ENCODE results near the gene SLC43A1. TPM values are rescaled to one million over a fixed set of nuclear protein-coding genes. Genes with fewer than 3 reads are reported as not detected.

Gene SLC43A1
- total RNA-seq, 1 experiment from 2014 or later, result 11.8 TPM

GRCh38 chr11:57506522-57506921, 9.0 kb downstream of the SLC43A1 start:
- CTCF ChIA-PET, result interaction anchor here (4.7 kb wide), 1 partner anchor 14 kb away, joined by 25 read pairs; no protein-coding TSS in a partner anchor
- H3K4me3 ChIP-seq (replicated peaks in 1 of 2; ENCODE audit: low read depth in 1 of 2, low read length in 2 of 2), result no peak overlapping the region

GRCh38 chr11:57504511-57504910, 11.0 kb downstream of the SLC43A1 start:
- peaks cover 6 to 13% of the 10 kb centered on the region in 2 experiments; a peak in 3 of 4 replicates for H3K4me1 ChIP-seq (ENCODE audit: control insufficient read depth in 1 of 2, insufficient read depth in 2 of 2, low read length in 2 of 2)
- no peaks in the 10 kb centered on the region for H3K79me2 ChIP-seq (ENCODE audit: insufficient read depth, low read length)
- ATAC-seq, result no peak
- DNase-seq (ENCODE audit: low read depth, low spot score), result no peak
- no peak overlapping the region for H3K27ac ChIP-seq (ENCODE audit: low read depth, low read length)
- CTCF ChIA-PET, result interaction anchor here (4.7 kb wide), 1 partner anchor 12 kb away, joined by 25 read pairs; no protein-coding TSS in a partner anchor
- H3K9me3 ChIP-seq (ENCODE audit: control insufficient read depth in 1 of 2, insufficient read depth in 1 of 2, low read depth in 1 of 2, low read length in 2 of 2), result no peaks in the 10 kb centered on the region
- H2AFZ ChIP-seq (ENCODE audit: low read depth, low read length, poor library complexity, severe bottlenecking), result no peak overlapping the region
- no peak overlapping the region for H3K4me3 ChIP-seq (replicated peaks in 1 of 2; ENCODE audit: low read depth in 1 of 2, low read length in 2 of 2)
- RAD21 ChIA-PET (ENCODE audit: low non-redundant PET in 1 of 2, low total read pairs in 2 of 2, uncharacterized antibody in 2 of 2, unreplicated experiment in 2 of 2), result no interaction called here
- BruUV-seq (replicated peaks), result no TSS peak
- no peak overlapping the region for H3K9ac ChIP-seq (ENCODE audit: low read length)
- POLR2A ChIA-PET, result no interaction called here
- intact Hi-C loops (cut with micrococcal nuclease), result no loop called here
- no peaks in the 10 kb centered on the region for H3K36me3 ChIP-seq (ENCODE audit: control insufficient read depth in 1 of 2, insufficient read depth in 2 of 2, low read length in 2 of 2)
- TF ChIP-seq CEBPB (IDR thresholded peaks at IDR 0.05; ENCODE audit: low read depth) (no peak), CTCF (IDR thresholded peaks at IDR 0.05 in 2 of 3, conservative IDR thresholded peaks at IDR 0.05 in 1 of 3; ENCODE audit: borderline replicate concordance in 1 of 3, insufficient read depth in 1 of 3, low read depth in 2 of 3, low read length in 2 of 3) (no peak), EZH2phosphoT487 (IDR thresholded peaks at IDR 0.05; ENCODE audit: borderline replicate concordance) (no peak), ATF3 (IDR thresholded peaks at IDR 0.05) (no peak), FOSL1 (IDR thresholded peaks at IDR 0.05; ENCODE audit: low read depth) (no peak), CBX3 (IDR thresholded peaks at IDR 0.05; ENCODE audit: low read depth) (no peak), EGR1 (IDR thresholded peaks at IDR 0.05; ENCODE audit: low read depth) (no peak), ELF1 (IDR thresholded peaks at IDR 0.05; ENCODE audit: borderline replicate concordance, low read depth) (no peak), SRF (IDR thresholded peaks at IDR 0.05; ENCODE audit: low read depth) (no peak), ZNF274 (IDR thresholded peaks at IDR 0.05; ENCODE audit: low read depth, low read length) (no peak), RAD21 (IDR thresholded peaks at IDR 0.05; ENCODE audit: low read depth) (no peak), MAX (IDR thresholded peaks at IDR 0.05) (no peak), ZFX (IDR thresholded peaks at IDR 0.05) (no peak), JUND (IDR thresholded peaks at IDR 0.05) (no peak), POLR2A (IDR thresholded peaks at IDR 0.05; ENCODE audit: borderline replicate concordance, extremely low read depth, insufficient read depth, insufficient read length) (no peak)
- no peaks in the 10 kb centered on the region for H3K9me2 ChIP-seq (ENCODE audit: insufficient read depth)
- no peak overlapping the region for H3K4me2 ChIP-seq (ENCODE audit: low read length)
- H4K20me1 ChIP-seq (ENCODE audit: insufficient read depth), result no peaks in the 10 kb centered on the region
- no peaks in the 10 kb centered on the region for H3K27me3 ChIP-seq (ENCODE audit: insufficient read depth, low read length)

More at GRCh38 chr11:57506522-57506921, 9.0 kb downstream of the SLC43A1 start:
- TF ChIP-seq ELF1 (IDR thresholded peaks at IDR 0.05; ENCODE audit: borderline replicate concordance, low read depth) (no peak), EZH2 (IDR thresholded peaks at IDR 0.05) (no peak), ATF3 (IDR thresholded peaks at IDR 0.05) (no peak), POLR2A (IDR thresholded peaks at IDR 0.05; ENCODE audit: borderline replicate concordance, extremely low read depth, insufficient read depth, insufficient read length) (no peak), MAX (IDR thresholded peaks at IDR 0.05) (no peak), SRF (IDR thresholded peaks at IDR 0.05; ENCODE audit: low read depth) (no peak)
- no peaks in the 10 kb centered on the region for H4K20me1 ChIP-seq (ENCODE audit: insufficient read depth)
- no peaks in the 10 kb centered on the region for H3K9me2 ChIP-seq (ENCODE audit: insufficient read depth)
- H3K79me2 ChIP-seq (ENCODE audit: insufficient read depth, low read length), result no peaks in the 10 kb centered on the region
- H3K27me3 ChIP-seq (ENCODE audit: insufficient read depth, low read length), result no peaks in the 10 kb centered on the region
- H3K4me1 ChIP-seq (ENCODE audit: control insufficient read depth in 1 of 2, insufficient read depth in 2 of 2, low read length in 2 of 2), result peaks cover 0 to 6% of the 10 kb centered on the region in 2 experiments; a peak in 1 of 4 replicates
- H3K9ac ChIP-seq (ENCODE audit: low read length), result no peak overlapping the region
- RAD21 ChIA-PET (ENCODE audit: low non-redundant PET in 1 of 2, low total read pairs in 2 of 2, uncharacterized antibody in 2 of 2, unreplicated experiment in 2 of 2), result no interaction called here
- H3K4me2 ChIP-seq (ENCODE audit: low read length), result no peak overlapping the region
- no peak overlapping the region for H2AFZ ChIP-seq (ENCODE audit: low read depth, low read length, poor library complexity, severe bottlenecking)
- DNase-seq (ENCODE audit: low read depth, low spot score) (no peak), ATAC-seq (no peak)
- H3K27ac ChIP-seq (ENCODE audit: low read depth, low read length), result no peak overlapping the region
- no peaks in the 10 kb centered on the region for H3K36me3 ChIP-seq (ENCODE audit: control insufficient read depth in 1 of 2, insufficient read depth in 2 of 2, low read length in 2 of 2)
- POLR2A ChIA-PET, result no interaction called here
- no TSS peak for BruUV-seq (replicated peaks)
- no peaks in the 10 kb centered on the region for H3K9me3 ChIP-seq (ENCODE audit: control insufficient read depth in 1 of 2, insufficient read depth in 1 of 2, low read depth in 1 of 2, low read length in 2 of 2)
- intact Hi-C loops (cut with micrococcal nuclease), result no loop called here
